ENCODE results near the gene S100A13. TPM values are rescaled to one million over a fixed set of nuclear protein-coding genes. Genes with fewer than 3 reads are reported as not detected.
A peak's percentile ranks its signal among the peaks of the same experiment; 100 is the strongest.
"Not testable (repeated sequence)": the region's sequence is repeated elsewhere in the genome, so short reads cannot be mapped to it uniquely, and the experiment has no call there.

The S100A13 gene
- total RNA-seq, 2 donors from 2014 or later = 114 to 314 TPM

DNA sequence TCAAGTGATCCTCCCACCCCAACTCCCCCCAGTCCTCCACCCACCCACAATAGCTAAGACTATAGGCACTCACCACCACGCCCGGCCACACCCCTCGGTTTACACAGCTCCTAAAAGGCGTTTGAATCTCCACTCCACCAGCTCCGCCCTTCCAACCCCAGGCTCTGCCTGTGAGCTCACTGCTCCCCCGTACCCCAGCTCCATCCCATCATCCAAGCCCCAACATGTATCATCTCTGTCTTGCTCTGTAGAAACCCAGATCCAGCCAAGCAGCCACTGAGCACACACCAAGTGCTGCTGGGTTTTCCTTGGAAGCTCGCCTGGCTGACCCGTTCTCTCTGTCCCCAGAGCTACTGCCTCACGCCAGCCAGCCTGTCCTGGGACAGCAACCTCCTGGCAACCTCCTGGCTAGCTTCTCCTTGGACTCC, 49.7 kb downstream of the S100A13 start:
- TF ChIP-seq, protein P1, sequence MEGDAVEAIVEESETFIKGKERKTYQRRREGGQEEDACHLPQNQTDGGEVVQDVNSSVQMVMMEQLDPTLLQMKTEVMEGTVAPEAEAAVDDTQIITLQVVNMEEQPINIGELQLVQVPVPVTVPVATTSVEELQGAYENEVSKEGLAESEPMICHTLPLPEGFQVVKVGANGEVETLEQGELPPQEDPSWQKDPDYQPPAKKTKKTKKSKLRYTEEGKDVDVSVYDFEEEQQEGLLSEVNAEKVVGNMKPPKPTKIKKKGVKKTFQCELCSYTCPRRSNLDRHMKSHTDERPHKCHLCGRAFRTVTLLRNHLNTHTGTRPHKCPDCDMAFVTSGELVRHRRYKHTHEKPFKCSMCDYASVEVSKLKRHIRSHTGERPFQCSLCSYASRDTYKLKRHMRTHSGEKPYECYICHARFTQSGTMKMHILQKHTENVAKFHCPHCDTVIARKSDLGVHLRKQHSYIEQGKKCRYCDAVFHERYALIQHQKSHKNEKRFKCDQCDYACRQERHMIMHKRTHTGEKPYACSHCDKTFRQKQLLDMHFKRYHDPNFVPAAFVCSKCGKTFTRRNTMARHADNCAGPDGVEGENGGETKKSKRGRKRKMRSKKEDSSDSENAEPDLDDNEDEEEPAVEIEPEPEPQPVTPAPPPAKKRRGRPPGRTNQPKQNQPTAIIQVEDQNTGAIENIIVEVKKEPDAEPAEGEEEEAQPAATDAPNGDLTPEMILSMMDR (IDR thresholded peaks at IDR 0.05) = no peak
- Histone ChIP-seq H3K4me3 (no peak overlapping the region), H3K27ac (no peak overlapping the region), H3K9me3 (no peaks in the 10 kb centered on the region), H3K4me1 (peaks cover 0 to 7% of the 10 kb centered on the region in 2 donors), H3K27me3 (no peaks in the 10 kb centered on the region), H3K36me3 (no peaks in the 10 kb centered on the region)
- peak; percentile 63 for DNase-seq (ENCODE audit: low spot score)

GRCh38 chr1:153577138-153577537, 50.2 kb downstream of the S100A13 start:
- TF ChIP-seq, protein P1 (IDR thresholded peaks at IDR 0.05) = no peak
- DNase-seq (ENCODE audit: low spot score) = no peak
- Histone ChIP-seq H3K36me3 (no peaks in the 10 kb centered on the region), H3K9me3 (no peaks in the 10 kb centered on the region), H3K27me3 (no peaks in the 10 kb centered on the region), H3K27ac (no peak overlapping the region), H3K4me1 (peaks cover 0 to 12% of the 10 kb centered on the region in 2 donors), H3K4me3 (no peak overlapping the region)

DNA sequence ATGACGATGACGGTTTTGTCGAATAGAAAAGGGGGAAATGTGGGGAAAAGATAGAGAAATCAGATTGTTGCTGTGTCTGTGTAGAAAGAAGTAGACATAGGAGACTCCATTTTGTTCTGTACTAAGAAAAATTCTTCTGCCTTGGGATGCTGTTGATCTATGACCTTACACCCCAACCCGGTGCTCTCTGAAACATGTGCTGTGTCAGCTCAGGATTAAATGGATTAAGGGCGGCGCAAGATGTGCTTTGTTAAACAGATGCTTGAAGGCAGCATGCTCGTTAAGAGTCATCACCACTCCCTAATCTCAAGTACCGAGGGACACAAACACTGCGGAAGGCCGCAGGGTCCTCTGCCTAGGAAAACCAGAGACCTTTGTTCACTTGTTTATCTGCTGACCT, 51.8 kb downstream of the S100A13 start:
- H3K4me3 ChIP-seq; H3K36me3 ChIP-seq; H3K9me3 ChIP-seq; H3K27me3 ChIP-seq; DNase-seq (ENCODE audit: low spot score); H3K27ac ChIP-seq: not testable (repeated sequence)
- H3K4me1 ChIP-seq = peaks cover 0 to 15% of the 10 kb centered on the region in 2 donors

GRCh38 chr1:153575081-153575491, 52.2 kb downstream of the S100A13 start:
- H3K27ac ChIP-seq; DNase-seq (ENCODE audit: low spot score); H3K4me3 ChIP-seq: not testable (repeated sequence)

GRCh38 chr1:153573351-153573750, 54.0 kb downstream of the S100A13 start:
- peak overlapping the region in 1 of 2 donors; percentile 74 for H3K27ac ChIP-seq
- no peaks in the 10 kb centered on the region for H3K27me3 ChIP-seq
- no peaks in the 10 kb centered on the region for H3K9me3 ChIP-seq
- peaks cover 0 to 24% of the 10 kb centered on the region in 2 donors for H3K4me1 ChIP-seq
- DNase-seq (ENCODE audit: low spot score) = no peak
- TF ChIP-seq, protein P1 (IDR thresholded peaks at IDR 0.05) = no peak
- H3K36me3 ChIP-seq = no peaks in the 10 kb centered on the region
- H3K4me3 ChIP-seq = no peak overlapping the region

More at GRCh38 chr1:153575081-153575491, 52.2 kb downstream of the S100A13 start:
- H3K36me3 ChIP-seq, H3K9me3 ChIP-seq, H3K27me3 ChIP-seq: not testable (repeated sequence)
- peaks cover 0 to 15% of the 10 kb centered on the region in 2 donors for H3K4me1 ChIP-seq

GRCh38 chr1:153572569-153573015, 54.7 kb downstream of the S100A13 start:
- Histone ChIP-seq H3K27me3 (no peaks in the 10 kb centered on the region), H3K4me1 (peaks cover 0 to 32% of the 10 kb centered on the region in 2 donors), H3K4me3 (no peak overlapping the region), H3K9me3 (no peaks in the 10 kb centered on the region), H3K27ac (peak overlapping the region; percentile 55 to 74), H3K36me3 (no peaks in the 10 kb centered on the region)
- TF ChIP-seq, protein P1 (IDR thresholded peaks at IDR 0.05) = peak; percentile 82 to 92
- DNase-seq (ENCODE audit: low spot score) = peak; percentile 82

DNA sequence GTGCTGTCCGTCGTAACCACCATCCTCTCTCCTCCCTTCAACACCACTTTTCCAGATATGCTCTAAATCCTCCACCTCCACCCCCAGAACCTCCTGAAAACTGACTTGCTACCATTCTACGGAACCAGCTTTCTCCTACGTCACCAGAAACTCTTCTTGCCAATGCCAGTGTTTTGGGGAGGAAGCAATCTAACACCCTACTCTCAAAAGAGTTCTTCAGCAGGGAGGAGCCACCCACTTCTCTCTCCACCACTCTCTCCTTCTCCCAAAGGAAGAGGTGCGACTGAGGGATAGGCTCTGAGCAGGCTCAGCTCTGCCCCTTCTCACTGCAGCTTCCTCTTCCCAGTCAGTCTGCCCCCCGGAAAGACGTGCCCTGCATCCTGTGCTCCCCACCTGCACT, 55.6 kb downstream of the S100A13 start:
- DNase-seq (ENCODE audit: low spot score) = no peak
- TF ChIP-seq, protein P1 (IDR thresholded peaks at IDR 0.05) = no peak
- H3K36me3 ChIP-seq = no peaks in the 10 kb centered on the region
- H3K27ac ChIP-seq = peak overlapping the region in 1 of 2 donors; percentile 55
- no peaks in the 10 kb centered on the region for H3K27me3 ChIP-seq
- H3K9me3 ChIP-seq = no peaks in the 10 kb centered on the region
- H3K4me3 ChIP-seq = no peak overlapping the region
- peaks cover 0 to 40% of the 10 kb centered on the region in 2 donors for H3K4me1 ChIP-seq

Data from right atrium auricular region (tissue), 2 donors.